ENCODE measurements around the gene TSHR. TPM values are rescaled to one million over a fixed set of nuclear protein-coding genes. Genes with fewer than 3 reads are reported as not detected.

The TSHR gene
- total RNA-seq, 2 donors from 2014 or later: 0.58 TPM; not detected in 1

- Mint-ChIP-seq H3K27me3 (ENCODE audit: insufficient read depth) (peaks cover 4% of the 10 kb centered on the region), H3K4me1 (peaks cover 14% of the 10 kb centered on the region), H3K4me3 (no peak overlapping the region), H3K27ac (no peak overlapping the region), H3K9me3 (no peaks in the 10 kb centered on the region), H3K36me3 (ENCODE audit: low read depth) (no peaks in the 10 kb centered on the region)
- no peaks in the 10 kb centered on the region for H3K4me1 ChIP-seq (ENCODE audit: control insufficient read depth, insufficient read depth, low read length)
- H3K36me3 ChIP-seq (ENCODE audit: control insufficient read depth, insufficient read depth, low read length): no peaks in the 10 kb centered on the region
- no peak for DNase-seq
- 82 to 100% methylated on average over 1 to 2 of the region's 2 CpGs for WGBS, 2 experiments (ENCODE audit: insufficient coverage in 1 of 2, insufficient read length in 1 of 2)
- no peaks in the 10 kb centered on the region for H3K9me3 ChIP-seq (ENCODE audit: control insufficient read depth, low read length)
- no peak overlapping the region for H3K9ac ChIP-seq (ENCODE audit: extremely low read depth, low read length, poor library complexity, severe bottlenecking)
- no peak overlapping the region for H3K4me3 ChIP-seq (ENCODE audit: low read length)
- H3K27me3 ChIP-seq (ENCODE audit: control insufficient read depth, insufficient read depth, low read length, poor library complexity, severe bottlenecking): no peaks in the 10 kb centered on the region
- no peak for TF ChIP-seq CTCF (conservative IDR thresholded peaks at IDR 0.05)
- no peak overlapping the region for H3K27ac ChIP-seq (ENCODE audit: low read depth, low read length)
Observed at GRCh38 chr14:81166121-81166520, 210.7 kb downstream of the TSHR start.

- no peaks in the 10 kb centered on the region for H3K9me3 Mint-ChIP-seq
- peaks cover 1% of the 10 kb centered on the region for H3K36me3 Mint-ChIP-seq (ENCODE audit: low read depth)
- TF ChIP-seq CTCF (conservative IDR thresholded peaks at IDR 0.05): no peak
- H3K27ac Mint-ChIP-seq: peak overlapping the region; percentile 98
- peak overlapping the region; percentile 80 for H3K4me3 ChIP-seq (ENCODE audit: low read length)
- H3K9ac ChIP-seq (ENCODE audit: extremely low read depth, low read length, poor library complexity, severe bottlenecking): no peak overlapping the region
- H3K9me3 ChIP-seq (ENCODE audit: control insufficient read depth, low read length): no peaks in the 10 kb centered on the region
- H3K27me3 ChIP-seq (ENCODE audit: control insufficient read depth, insufficient read depth, low read length, poor library complexity, severe bottlenecking): no peaks in the 10 kb centered on the region
- no peak for DNase-seq
- H3K27me3 Mint-ChIP-seq (ENCODE audit: insufficient read depth): peaks cover 4% of the 10 kb centered on the region
- H3K36me3 ChIP-seq (ENCODE audit: control insufficient read depth, insufficient read depth, low read length): no peaks in the 10 kb centered on the region
- H3K27ac ChIP-seq (ENCODE audit: low read depth, low read length): no peak overlapping the region
- no peaks in the 10 kb centered on the region for H3K4me1 ChIP-seq (ENCODE audit: control insufficient read depth, insufficient read depth, low read length)
- H3K4me3 Mint-ChIP-seq: peak overlapping the region; percentile 88
- WGBS, 2 experiments (ENCODE audit: insufficient coverage in 1 of 2, insufficient read length in 1 of 2): 76 to 85% methylated on average over 2 to 4 of the region's 4 CpGs
- H3K4me1 Mint-ChIP-seq: peaks cover 13% of the 10 kb centered on the region
Observed at GRCh38 chr14:81169267-81169666, 213.8 kb downstream of the TSHR start.

GRCh38 chr14:81169711-81170103, 214.3 kb downstream of the TSHR start:
- Mint-ChIP-seq H3K4me3 (peak overlapping the region; percentile 88), H3K27me3 (ENCODE audit: insufficient read depth) (peaks cover 4% of the 10 kb centered on the region), H3K4me1 (peaks cover 12% of the 10 kb centered on the region), H3K27ac (peak overlapping the region; percentile 98), H3K36me3 (ENCODE audit: low read depth) (peaks cover 3% of the 10 kb centered on the region), H3K9me3 (no peaks in the 10 kb centered on the region)
- no peaks in the 10 kb centered on the region for H3K36me3 ChIP-seq (ENCODE audit: control insufficient read depth, insufficient read depth, low read length)
- H3K4me1 ChIP-seq (ENCODE audit: control insufficient read depth, insufficient read depth, low read length): no peaks in the 10 kb centered on the region
- peak overlapping the region; percentile 84 for H3K9ac ChIP-seq (ENCODE audit: extremely low read depth, low read length, poor library complexity, severe bottlenecking)
- peak overlapping the region; percentile 80 for H3K4me3 ChIP-seq (ENCODE audit: low read length)
- no peaks in the 10 kb centered on the region for H3K27me3 ChIP-seq (ENCODE audit: control insufficient read depth, insufficient read depth, low read length, poor library complexity, severe bottlenecking)
- WGBS, 2 experiments (ENCODE audit: insufficient coverage in 1 of 2, insufficient read length in 1 of 2): 76 to 100% methylated on average over 1 to 10 of the region's 10 CpGs
- no peak for TF ChIP-seq CTCF (conservative IDR thresholded peaks at IDR 0.05)
- no peak for DNase-seq
- H3K9me3 ChIP-seq (ENCODE audit: control insufficient read depth, low read length): no peaks in the 10 kb centered on the region
- peak overlapping the region; percentile 91 for H3K27ac ChIP-seq (ENCODE audit: low read depth, low read length)

Measured in endodermal cell (in vitro differentiated cells).